ENCODE data around the gene GHRL.
"Not testable (repeated sequence)": the region's sequence is repeated elsewhere in the genome, so short reads cannot be mapped to it uniquely, and the experiment has no call there.

GHRL gene

GRCh38 chr3:10272476-10272875 is 20.3 kb downstream of the GHRL start:
- DNase-seq: not testable (repeated sequence)

DNA sequence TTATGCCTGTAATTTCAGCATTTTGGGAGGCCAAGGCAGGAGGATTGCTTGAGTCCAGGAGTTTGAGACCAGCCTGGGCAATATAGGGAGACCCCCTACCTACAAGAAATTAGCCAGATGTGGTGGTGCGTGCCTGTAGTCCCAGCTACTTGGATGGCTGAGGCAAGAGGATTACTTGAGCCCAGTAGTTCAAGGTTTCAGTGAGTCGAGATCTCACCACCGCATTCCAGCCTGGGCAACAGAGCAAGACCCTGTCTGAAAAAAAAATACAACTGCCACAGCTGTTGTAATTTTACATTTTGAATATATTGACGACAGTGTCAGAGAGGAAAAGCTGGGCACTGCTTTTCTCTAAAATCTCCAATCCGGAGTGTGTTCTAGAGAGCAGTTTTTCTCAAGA is 23.3 kb downstream of the GHRL start:
- no peak for DNase-seq

DNA sequence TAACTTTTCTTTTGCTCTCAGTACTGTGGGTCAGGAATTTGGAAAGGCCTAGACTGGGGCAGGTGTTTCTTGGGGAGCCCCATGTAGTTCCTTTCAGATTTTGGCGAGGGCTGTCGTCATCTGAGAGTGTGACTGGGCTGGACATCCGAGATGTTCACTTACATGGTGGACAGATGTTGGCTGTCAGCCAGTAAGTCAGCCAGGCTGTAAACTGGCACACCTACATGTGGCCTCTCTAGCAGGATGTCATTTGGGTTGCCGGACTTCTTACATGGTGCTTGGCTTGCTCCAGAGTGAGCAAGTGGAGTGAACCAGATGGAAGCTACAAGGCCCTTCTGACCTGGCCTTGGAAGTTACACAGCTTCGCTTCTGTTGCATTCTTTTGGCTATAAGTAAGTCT is 23.8 kb downstream of the GHRL start:
- no peak for DNase-seq

- no peak for DNase-seq
Observed at GRCh38 chr3:10268116-10268515, 24.6 kb downstream of the GHRL start.

DNA sequence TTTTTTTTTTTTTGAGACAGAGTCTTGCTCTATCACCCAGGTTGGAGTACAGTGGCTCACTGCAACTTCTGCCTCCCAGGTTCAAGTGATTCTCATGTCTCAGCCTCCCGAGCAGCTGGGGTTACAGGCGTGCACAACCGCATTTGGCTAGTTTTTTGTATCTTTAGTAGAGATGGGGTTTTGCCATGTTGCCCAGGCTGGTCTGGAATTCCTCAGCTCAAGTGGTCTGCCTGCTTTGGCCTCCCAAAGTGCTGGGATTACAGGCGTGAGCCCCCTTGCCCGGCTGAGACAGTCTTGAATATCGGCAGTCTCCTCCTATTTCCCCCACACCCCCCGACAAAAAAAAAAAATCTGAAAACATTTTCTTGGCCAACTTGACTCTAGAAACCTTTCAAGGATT is 25.8 kb downstream of the GHRL start:
- DNase-seq: not testable (repeated sequence)

- DNase-seq: no peak
Observed at GRCh38 chr3:10265833-10266232, 26.9 kb downstream of the GHRL start.

- DNase-seq: peak; percentile 24
Observed at GRCh38 chr3:10263646-10264363, 28.9 kb downstream of the GHRL start.

DNA sequence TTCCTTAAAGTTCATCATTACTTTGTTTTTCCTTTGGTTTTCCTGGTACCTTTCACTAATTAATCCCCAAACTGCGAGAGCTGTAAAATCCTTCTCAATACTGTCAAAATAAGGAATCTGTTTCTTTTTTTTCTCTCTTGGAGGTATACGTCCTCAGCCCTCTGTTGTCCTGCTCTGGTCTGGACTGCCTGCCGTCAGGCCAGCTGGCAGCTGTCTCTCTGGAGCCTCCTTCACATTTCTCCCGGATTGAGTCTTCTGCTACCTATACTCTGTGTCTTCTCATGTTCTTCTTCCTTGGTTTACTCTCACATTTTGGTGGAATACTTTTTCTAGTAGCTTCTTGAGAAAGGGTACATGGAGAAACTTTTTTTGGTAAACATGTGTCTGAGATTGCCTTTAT is 30.7 kb downstream of the GHRL start:
- DNase-seq: no peak

DNA sequence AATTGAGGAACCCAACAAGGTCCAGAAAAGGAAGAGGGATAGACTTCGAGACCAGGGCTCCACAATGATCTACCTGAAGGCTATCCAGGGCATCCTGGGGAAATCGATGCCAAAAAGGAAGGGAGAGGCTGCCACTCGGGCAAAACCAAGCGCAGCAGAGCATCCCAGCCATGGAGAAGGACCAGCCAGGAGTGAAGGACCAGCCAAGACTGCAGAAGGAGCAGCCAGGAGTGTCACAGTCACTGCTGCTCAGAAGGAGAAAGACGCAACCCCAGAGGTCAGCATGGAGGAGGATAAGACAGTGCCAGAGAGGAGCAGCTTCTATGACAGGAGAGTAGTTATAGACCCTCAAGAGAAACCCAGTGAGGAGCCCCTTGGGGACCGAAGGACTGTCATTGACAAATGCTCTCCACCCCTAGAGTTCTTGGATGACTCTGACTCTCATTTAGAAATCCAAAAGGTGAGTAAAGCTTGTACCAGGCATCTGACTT is 32.5 kb downstream of the GHRL start:
- DNase-seq: no peak

DNA sequence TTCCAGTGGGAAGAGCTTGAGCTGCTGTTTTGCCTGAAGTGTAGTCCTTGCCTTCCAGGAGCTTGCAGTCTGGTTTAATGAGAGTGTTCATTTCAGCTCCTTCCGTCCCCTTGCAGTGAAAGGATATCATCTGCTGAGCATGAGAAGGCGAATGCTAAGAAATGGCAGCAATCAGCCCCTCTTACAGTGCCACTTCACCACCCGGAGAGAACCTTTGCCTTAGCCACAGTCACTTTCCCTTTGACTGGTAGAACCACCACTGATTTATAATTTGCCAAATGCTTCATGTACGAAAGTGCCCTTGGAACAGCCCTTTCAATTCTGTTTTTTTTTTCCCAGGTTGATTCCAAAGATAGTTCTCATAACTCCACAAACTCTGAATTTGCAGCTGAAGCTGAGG is 32.9 kb downstream of the GHRL start:
- DNase-seq: no peak

- DNase-seq: no peak
Observed at GRCh38 chr3:10259036-10259435, 33.7 kb downstream of the GHRL start.

DNA sequence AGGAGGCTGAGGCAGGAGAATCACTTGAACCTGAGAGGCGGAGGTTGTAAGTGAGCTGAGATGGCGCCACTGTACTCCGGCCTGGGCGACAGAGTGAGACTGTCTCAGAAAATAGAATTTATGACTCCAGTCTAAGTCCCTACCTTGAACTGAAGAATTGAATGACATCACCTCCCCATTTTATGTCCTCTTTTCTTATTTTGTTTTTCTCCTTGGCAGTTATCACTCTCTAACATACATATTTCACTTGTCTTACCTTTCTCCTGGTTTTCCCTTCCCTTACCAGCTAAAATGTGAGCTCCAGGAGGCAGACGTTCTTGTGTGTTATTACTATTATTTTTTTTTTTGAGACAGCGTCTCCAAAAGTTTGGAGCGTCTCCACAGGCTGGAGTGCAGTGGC is 36.9 kb downstream of the GHRL start:
- no peak for DNase-seq

DNA sequence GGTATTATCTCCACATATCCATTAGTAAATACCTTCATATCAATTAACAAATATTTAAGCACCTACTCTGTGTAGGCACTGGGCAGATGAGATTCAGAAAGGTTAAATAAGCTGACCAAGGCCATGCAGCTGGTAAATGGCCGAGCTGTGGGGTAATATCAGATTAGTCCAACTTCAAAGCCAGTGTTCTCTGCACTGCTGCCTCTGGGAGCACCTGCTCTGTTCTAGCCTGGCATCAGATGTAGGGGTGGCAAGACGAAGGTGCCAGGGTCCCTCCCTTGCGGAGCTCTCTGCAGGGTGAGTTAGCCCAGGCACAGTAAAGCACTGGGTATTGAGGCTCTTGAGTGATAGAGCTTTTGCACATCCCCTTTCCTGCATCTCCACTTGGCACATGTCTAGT is 39.0 kb downstream of the GHRL start:
- DNase-seq: no peak

- no peak for DNase-seq
Observed at GRCh38 chr3:10251006-10251405, 41.7 kb downstream of the GHRL start.

GRCh38 chr3:10249833-10250232 is 42.9 kb downstream of the GHRL start:
- no peak for DNase-seq

GRCh38 chr3:10248984-10249748 is 43.6 kb downstream of the GHRL start:
- peak; percentile 35 for DNase-seq

- peak; percentile 100 for DNase-seq
Observed at GRCh38 chr3:10248184-10248983, 44.4 kb downstream of the GHRL start, which contains the start of gene TATDN2. TSS of gene TATDN2 (plus strand) at chr3:10248459. CDS start at chr3:10249201, 742 bp downstream.

- no peak for DNase-seq
Observed at GRCh38 chr3:10247679-10248183, 45.0 kb downstream of the GHRL start.

GRCh38 chr3:10245081-10245712 is 47.5 kb downstream of the GHRL start:
- DNase-seq: no peak

GRCh38 chr3:10244009-10244408 is 48.7 kb downstream of the GHRL start:
- no peak for DNase-seq

DNA sequence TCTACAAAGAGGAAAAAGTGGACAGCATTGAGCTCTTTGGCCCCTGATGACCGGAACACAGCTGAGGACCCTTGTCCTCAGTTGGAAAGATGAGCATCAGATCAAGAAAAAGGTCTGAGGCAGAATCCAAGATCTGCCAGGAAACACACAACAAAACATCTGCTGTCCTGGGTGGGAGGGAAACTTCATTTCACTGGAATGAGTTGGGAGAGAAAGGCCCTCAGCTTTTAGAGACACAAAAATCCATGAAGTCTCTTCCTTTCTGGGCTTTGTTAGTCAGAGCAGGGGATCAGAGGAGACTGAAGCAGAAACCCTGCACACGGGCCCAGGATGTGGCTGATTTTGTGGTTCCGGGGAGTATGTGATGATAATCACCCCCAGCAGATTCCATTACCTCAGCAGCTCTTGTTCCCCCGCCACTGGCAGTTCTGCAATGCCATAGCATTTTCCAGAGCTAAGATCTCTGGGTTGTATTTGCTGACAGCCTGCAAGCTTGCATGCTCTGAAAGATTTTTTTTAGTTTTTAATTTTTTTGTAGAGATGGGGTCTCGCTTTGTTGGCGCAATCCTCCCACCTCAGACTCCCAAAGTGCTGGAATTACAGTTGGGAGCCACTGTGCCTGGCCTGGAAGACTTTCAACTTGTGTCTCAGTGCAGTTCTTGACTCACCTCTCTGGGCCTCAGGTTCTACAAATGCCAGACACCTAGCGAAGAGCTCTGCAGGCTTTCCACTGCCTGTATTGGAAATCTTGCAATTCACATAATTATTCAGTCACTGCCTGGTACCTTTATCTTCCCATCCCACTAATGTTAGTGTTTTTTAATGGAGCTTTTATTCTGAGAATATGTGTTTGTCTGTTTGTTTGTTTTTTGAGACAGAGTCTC is 50.3 kb downstream of the GHRL start:
- DNase-seq: peak; percentile 53

DNA sequence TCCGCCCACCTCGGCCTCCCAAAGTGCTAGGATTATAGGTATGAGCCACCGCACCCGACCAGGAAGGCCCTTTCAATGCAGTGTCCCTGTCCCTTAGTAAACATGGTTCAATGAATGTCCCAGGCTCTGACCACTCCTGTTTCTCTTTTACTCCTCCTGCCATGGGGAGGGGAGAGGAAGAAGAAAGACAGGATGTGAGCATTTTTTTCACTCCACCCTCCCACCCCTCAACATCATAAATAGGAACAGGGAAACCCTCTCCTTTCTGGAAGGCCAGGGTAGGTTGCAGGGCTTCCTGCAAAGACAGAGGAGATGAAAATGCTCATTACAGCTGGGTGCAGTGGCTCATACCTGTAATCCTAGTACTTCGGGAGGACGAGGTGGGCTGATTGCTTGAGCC is 51.9 kb downstream of the GHRL start:
- no peak for DNase-seq

All from RPMI8226 (cell line).